PC-9 (cell line): ENCODE measurements around the gene ARL2. TPM values are rescaled to one million over a fixed set of nuclear protein-coding genes. Genes with fewer than 3 reads are reported as not detected.

ENCODE experiments used
- BruUV-seq: library from RNA; stranded (reverse); fragments of 400-500 nt; replicated peaks from 2 replicates; lab custom pipeline; 2021; lab: Mats Ljungman, UMichigan
- CTCF ChIA-PET: fragments of 300-600 bp; sonication (Branson Sonifier 250); formaldehyde crosslinking; loops from one replicate; lab custom pipeline; 2022; ENCODE audit warnings: antibody characterized with exemption; lab: Charles Lee
- POLR2A ChIA-PET: fragments of 300-600 bp; sonication (Branson Sonifier 250); formaldehyde crosslinking; loops from one replicate; lab custom pipeline; 2022; ENCODE audit warnings: antibody characterized with exemption; ENCODE audit not compliant: unreplicated experiment; lab: Charles Lee
- DNase-seq, 2 experiments: peaks; one replicate each; pipeline versions ENCODE4 v3.0.0 to v3.0.0-alpha.2; 2015 to 2022; ENCODE audit warnings: mixed read lengths in 1 of 2
- H2AFZ ChIP-seq: fragments of 200-600 bp; sonication (generic); 2 replicates; pipeline ENCODE4 v1.8.1; 2017; ENCODE audit warnings: antibody characterized with exemption
- H3F3A ChIP-seq: fragments of 200-600 bp; sonication (generic); 2 replicates; pipeline ENCODE4 v1.8.1; 2017; ENCODE audit warnings: antibody characterized with exemption, mild to moderate bottlenecking, low read depth; ENCODE audit not compliant: insufficient read depth
- H3K27ac ChIP-seq: fragments of 200-600 bp; sonication (generic); 2 replicates; pipeline ENCODE4 v1.6.1; 2016; ENCODE audit warnings: mixed run types
- H3K27me3 ChIP-seq: fragments of 200-600 bp; sonication (generic); 2 replicates; pipeline ENCODE4 v1.6.1; 2016; ENCODE audit warnings: low read depth, mixed run types; ENCODE audit not compliant: insufficient read depth
- H3K36me3 ChIP-seq: fragments of 200-600 bp; sonication (generic); 2 replicates; pipeline ENCODE4 v1.6.1; 2016; ENCODE audit warnings: low read depth, mixed run types
- H3K4me1 ChIP-seq: fragments of 200-600 bp; sonication (generic); replicated peaks from 2 replicates; pipeline ENCODE4 v1.6.1; 2016; ENCODE audit warnings: mixed run types; ENCODE audit not compliant: insufficient read depth
- H3K4me2 ChIP-seq: fragments of 200-600 bp; sonication (generic); 2 replicates; pipeline ENCODE4 v1.6.1; 2017; ENCODE audit warnings: mixed run types
- H3K4me3 ChIP-seq: fragments of 200-600 bp; sonication (generic); 2 replicates; pipeline ENCODE4 v1.6.1; 2016; ENCODE audit warnings: mixed run types
- H3K79me2 ChIP-seq: fragments of 200-600 bp; sonication (generic); 2 replicates; pipeline ENCODE4 v1.6.1; 2017; ENCODE audit warnings: low read depth, mixed run types
- H3K9me2 ChIP-seq: fragments of 200-600 bp; sonication (generic); 2 replicates; pipeline ENCODE4 v1.8.1; 2017; ENCODE audit warnings: mild to moderate bottlenecking; ENCODE audit not compliant: insufficient read depth
- H3K9me3 ChIP-seq: fragments of 200-600 bp; sonication (generic); 2 replicates; pipeline ENCODE4 v1.8.1; 2016; ENCODE audit warnings: low read depth; ENCODE audit not compliant: insufficient read depth
- H4K20me1 ChIP-seq: fragments of 200-600 bp; sonication (generic); 2 replicates; pipeline ENCODE4 v1.8.1; 2017; ENCODE audit not compliant: insufficient read depth
- CTCF ChIP-seq: fragments of 200-600 bp; sonication (generic); conservative IDR thresholded peaks from 2 replicates; pipeline ENCODE4 v1.6.1; 2017; ENCODE audit warnings: mixed run types, antibody characterized with exemption, mild to moderate bottlenecking, moderate library complexity
- EZH2 ChIP-seq: fragments of 200-600 bp; sonication (generic); IDR thresholded peaks from 2 replicates; pipeline ENCODE4 v1.8.0; 2017; ENCODE audit warnings: antibody characterized with exemption, low read depth
- intact Hi-C: fragments of 100-400 bp; cut with micrococcal nuclease; formaldehyde crosslinking; loops from one replicate; pipeline ENCODE4 v1.10.0; 2022; ENCODE audit not compliant: unreplicated experiment
- total RNA-seq: library from RNA; stranded (reverse); gene quantifications from 2 replicates; pipeline ENCODE4 v1.2.3, GENCODE V29; 2021

ARL2 gene
- total RNA-seq, 1 experiment from 2014 or later = 97.5 TPM

- H3F3A ChIP-seq = peaks cover 15% of the 10 kb centered on the region; the same call in 1 of the 2 replicates
- ChIA-PET POLR2A (no interaction called here), CTCF (no interaction called here)
- H3K9me3 ChIP-seq = no peaks in the 10 kb centered on the region
- intact Hi-C loops = loop anchor here (10.0 kb wide), 1 partner anchor 243 kb away; the partner anchor contains the start of gene SF1
- H3K27me3 ChIP-seq = no peaks in the 10 kb centered on the region
- no peak overlapping the region for H3K4me2 ChIP-seq
- H3K4me3 ChIP-seq = no peak overlapping the region
- peaks cover 15% of the 10 kb centered on the region for H3K79me2 ChIP-seq
- no peak overlapping the region for H2AFZ ChIP-seq
- TF ChIP-seq CTCF (no peak), EZH2 (no peak)
- H3K4me1 ChIP-seq = peaks cover 13% of the 10 kb centered on the region
- BruUV-seq = no TSS peak
- no peaks in the 10 kb centered on the region for H3K9me2 ChIP-seq
- no peaks in the 10 kb centered on the region for H4K20me1 ChIP-seq
- no peak overlapping the region for H3K27ac ChIP-seq
- no peak for DNase-seq
- no peaks in the 10 kb centered on the region for H3K36me3 ChIP-seq
Observed at GRCh38 chr11:65017937-65018336, 4.0 kb downstream of the ARL2 start.

- no peak for DNase-seq
- Histone ChIP-seq H3K4me2 (no peak overlapping the region), H2AFZ (no peak overlapping the region), H3K79me2 (peaks cover 13% of the 10 kb centered on the region), H3K4me1 (peaks cover 7% of the 10 kb centered on the region), H3K4me3 (no peak overlapping the region), H3K27ac (no peak overlapping the region), H3K36me3 (no peaks in the 10 kb centered on the region), H3F3A (0 out of 2 replicates have a peak, but pooled peaks cover under 1% of the 10 kb centered on the region), H4K20me1 (no peaks in the 10 kb centered on the region), H3K27me3 (no peaks in the 10 kb centered on the region), H3K9me3 (no peaks in the 10 kb centered on the region), H3K9me2 (no peaks in the 10 kb centered on the region)
- intact Hi-C loops = loop anchor here (10.0 kb wide), 1 partner anchor 245 kb away; the partner anchor contains the start of gene SF1
- ChIA-PET POLR2A (no interaction called here), CTCF (no interaction called here)
- TF ChIP-seq CTCF (no peak), EZH2 (no peak)
- no TSS peak for BruUV-seq
Observed at GRCh38 chr11:65019824-65020223, 5.9 kb downstream of the ARL2 start.

GRCh38 chr11:65021003-65021402 is 7.0 kb downstream of the ARL2 start:
- Histone ChIP-seq H3K4me1 (no peaks in the 10 kb centered on the region), H3K27me3 (no peaks in the 10 kb centered on the region), H3K9me3 (no peaks in the 10 kb centered on the region), H3K27ac (no peak overlapping the region), H3K9me2 (no peaks in the 10 kb centered on the region), H3F3A (no peaks in the 10 kb centered on the region; the same call in 1 of the 2 replicates), H3K4me3 (no peak overlapping the region), H2AFZ (no peak overlapping the region), H3K36me3 (no peaks in the 10 kb centered on the region), H3K4me2 (no peak overlapping the region), H4K20me1 (no peaks in the 10 kb centered on the region), H3K79me2 (peaks cover 2% of the 10 kb centered on the region; the same call in 1 of the 2 replicates)
- intact Hi-C loops = no loop called here
- CTCF ChIA-PET = no interaction called here
- BruUV-seq = no TSS peak
- no peak for TF ChIP-seq CTCF
- no peak for TF ChIP-seq EZH2
- DNase-seq = no peak
- POLR2A ChIA-PET = no interaction called here
